ENCODE data around the gene HOXB7. TPM values are rescaled to one million over a fixed set of nuclear protein-coding genes. Genes with fewer than 3 reads are reported as not detected.

HOXB7 gene
- 10 to 100 TPM; 48.5 to 52.0 (median 48.5) TPM for polyA plus RNA-seq (ENCODE audit: insufficient read length in 3 of 3)
- long read RNA-seq, donor 1, transcript HOXB7-201 (2 exons, 1,371 nt) = major isoform, 27 of 27 reads
- long read RNA-seq, donor 1, partial matches to known transcripts = 0 of 27 reads
- long read RNA-seq, donor 1, other reads (novel, unspliced or antisense) = 0 of 27 reads
- long read RNA-seq, donor 2, transcript HOXB7-201 (2 exons, 1,371 nt) = major isoform, 18 of 21 reads
- long read RNA-seq, donor 2, partial matches to known transcripts = 0 of 21 reads
- long read RNA-seq, donor 2, other reads (novel, unspliced or antisense) = 0 of 21 reads
- long read RNA-seq, donor 3, transcript HOXB7-202 (2 exons, 478 nt) = minor isoform, 6 of 54 reads
- long read RNA-seq, donor 3, transcript HOXB7-201 (2 exons, 1,371 nt) = major isoform, 48 of 54 reads
- long read RNA-seq, donor 3, partial matches to known transcripts = 0 of 54 reads
- long read RNA-seq, donor 3, other reads (novel, unspliced or antisense) = 0 of 54 reads
- long read RNA-seq, donor 4, transcript HOXB7-201 (2 exons, 1,371 nt) = major isoform, 25 of 28 reads
- long read RNA-seq, donor 4, partial matches to known transcripts = 0 of 28 reads
- long read RNA-seq, donor 4, other reads (novel, unspliced or antisense) = 0 of 28 reads
- long read RNA-seq, donor 5 = 0 reads
- long read RNA-seq, donor 6, transcript HOXB7-201 (2 exons, 1,371 nt) = major isoform, 34 of 58 reads
- long read RNA-seq, donor 6, partial matches to known transcripts = 21 of 58 reads
- long read RNA-seq, donor 6, other reads (novel, unspliced or antisense) = 0 of 58 reads
- long read RNA-seq, donor 7, transcript HOXB7-201 (2 exons, 1,371 nt) = major isoform, 29 of 31 reads
- long read RNA-seq, donor 7, partial matches to known transcripts = 0 of 31 reads
- long read RNA-seq, donor 7, other reads (novel, unspliced or antisense) = 0 of 31 reads
- long read RNA-seq, donor 8 = 0 reads
- long read RNA-seq, donor 9, transcript HOXB7-201 (2 exons, 1,371 nt) = major isoform, 25 of 26 reads
- long read RNA-seq, donor 9, partial matches to known transcripts = 0 of 26 reads
- long read RNA-seq, donor 9, other reads (novel, unspliced or antisense) = 0 of 26 reads
- long read RNA-seq, donor 10, transcript HOXB7-201 (2 exons, 1,371 nt) = major isoform, 26 of 28 reads
- long read RNA-seq, donor 10, partial matches to known transcripts = 0 of 28 reads
- long read RNA-seq, donor 10, other reads (novel, unspliced or antisense) = 0 of 28 reads
- long read RNA-seq, donor 11, transcript HOXB7-201 (2 exons, 1,371 nt) = major isoform, 15 of 19 reads
- long read RNA-seq, donor 11, partial matches to known transcripts = 0 of 19 reads
- long read RNA-seq, donor 11, other reads (novel, unspliced or antisense) = 0 of 19 reads
- long read RNA-seq, donor 12, transcript HOXB7-201 (2 exons, 1,371 nt) = major isoform, 20 of 20 reads
- long read RNA-seq, donor 12, partial matches to known transcripts = 0 of 20 reads
- long read RNA-seq, donor 12, other reads (novel, unspliced or antisense) = 0 of 20 reads
- long read RNA-seq, donor 13 = 0 reads
- long read RNA-seq, donor 14, transcript HOXB7-201 (2 exons, 1,371 nt) = major isoform, 27 of 29 reads
- long read RNA-seq, donor 14, partial matches to known transcripts = 0 of 29 reads
- long read RNA-seq, donor 14, other reads (novel, unspliced or antisense) = 0 of 29 reads
- long read RNA-seq, donor 15, transcript HOXB7-201 (2 exons, 1,371 nt) = major isoform, 14 of 17 reads
- long read RNA-seq, donor 15, partial matches to known transcripts = 0 of 17 reads
- long read RNA-seq, donor 15, other reads (novel, unspliced or antisense) = 0 of 17 reads
- long read RNA-seq, donor 16, transcript HOXB7-201 (2 exons, 1,371 nt) = major isoform, 81 of 88 reads
- long read RNA-seq, donor 16, transcript HOXB7-202 (2 exons, 478 nt) = minor isoform, 7 of 88 reads
- long read RNA-seq, donor 16, partial matches to known transcripts = 0 of 88 reads
- long read RNA-seq, donor 16, other reads (novel, unspliced or antisense) = 0 of 88 reads

GRCh38 chr17:48610282-48611211, at the start of gene HOXB7:
Gene HOXB7, minus strand, starts transcription at chr17:48611017. Its CDS starts 99 bp downstream, at chr17:48610918.
- DNase-seq (ENCODE audit: extremely low read depth in 1 of 11, low read depth in 9 of 11, low spot score in 4 of 11) = peak in 1 of 11 donors; percentile 77

- DNase-seq (ENCODE audit: extremely low read depth in 1 of 11, low read depth in 9 of 11, low spot score in 4 of 11) = no peak
Observed at GRCh38 chr17:48655913-48656312, 45.1 kb upstream of the HOXB7 start.

- no peak for DNase-seq (ENCODE audit: extremely low read depth in 1 of 11, low read depth in 9 of 11, low spot score in 4 of 11)
Observed at GRCh38 chr17:48649741-48650140, 38.9 kb upstream of the HOXB7 start.

- DNase-seq (ENCODE audit: extremely low read depth in 1 of 11, low read depth in 9 of 11, low spot score in 4 of 11) = no peak
Observed at GRCh38 chr17:48647963-48648245, 37.1 kb upstream of the HOXB7 start.

GRCh38 chr17:48647103-48647962, 36.5 kb upstream of the HOXB7 start:
- no peak for DNase-seq (ENCODE audit: extremely low read depth in 1 of 11, low read depth in 9 of 11, low spot score in 4 of 11)

- peak in 3 of 11 donors; percentile 38 to 65 (median 54) for DNase-seq (ENCODE audit: extremely low read depth in 1 of 11, low read depth in 9 of 11, low spot score in 4 of 11)
Observed at GRCh38 chr17:48646183-48647102, 35.6 kb upstream of the HOXB7 start.

- DNase-seq (ENCODE audit: extremely low read depth in 1 of 11, low read depth in 9 of 11, low spot score in 4 of 11) = no peak
Observed at GRCh38 chr17:48645639-48646182, 34.9 kb upstream of the HOXB7 start.

- DNase-seq (ENCODE audit: extremely low read depth in 1 of 11, low read depth in 9 of 11, low spot score in 4 of 11) = no peak
Observed at GRCh38 chr17:48644910-48645557, 34.2 kb upstream of the HOXB7 start.

- DNase-seq (ENCODE audit: extremely low read depth in 1 of 11, low read depth in 9 of 11, low spot score in 4 of 11) = no peak
Observed at GRCh38 chr17:48644159-48644558, 33.3 kb upstream of the HOXB7 start.

- no peak for DNase-seq (ENCODE audit: extremely low read depth in 1 of 11, low read depth in 9 of 11, low spot score in 4 of 11)
Observed at GRCh38 chr17:48643697-48644012, 32.8 kb upstream of the HOXB7 start.

GRCh38 chr17:48642843-48643696, 32.3 kb upstream of the HOXB7 start:
- no peak for DNase-seq (ENCODE audit: extremely low read depth in 1 of 11, low read depth in 9 of 11, low spot score in 4 of 11)

- no peak for DNase-seq (ENCODE audit: extremely low read depth in 1 of 11, low read depth in 9 of 11, low spot score in 4 of 11)
Observed at GRCh38 chr17:48642059-48642842, 31.4 kb upstream of the HOXB7 start.

GRCh38 chr17:48641541-48642058, 30.8 kb upstream of the HOXB7 start:
- no peak for DNase-seq (ENCODE audit: extremely low read depth in 1 of 11, low read depth in 9 of 11, low spot score in 4 of 11)
